ENCODE data around the gene GRAMD2B. TPM values are rescaled to one million over a fixed set of nuclear protein-coding genes. Genes with fewer than 3 reads are reported as not detected.

GRAMD2B gene
- total RNA-seq, 1 donor from 2014 or later, result 32.1 TPM

DNA sequence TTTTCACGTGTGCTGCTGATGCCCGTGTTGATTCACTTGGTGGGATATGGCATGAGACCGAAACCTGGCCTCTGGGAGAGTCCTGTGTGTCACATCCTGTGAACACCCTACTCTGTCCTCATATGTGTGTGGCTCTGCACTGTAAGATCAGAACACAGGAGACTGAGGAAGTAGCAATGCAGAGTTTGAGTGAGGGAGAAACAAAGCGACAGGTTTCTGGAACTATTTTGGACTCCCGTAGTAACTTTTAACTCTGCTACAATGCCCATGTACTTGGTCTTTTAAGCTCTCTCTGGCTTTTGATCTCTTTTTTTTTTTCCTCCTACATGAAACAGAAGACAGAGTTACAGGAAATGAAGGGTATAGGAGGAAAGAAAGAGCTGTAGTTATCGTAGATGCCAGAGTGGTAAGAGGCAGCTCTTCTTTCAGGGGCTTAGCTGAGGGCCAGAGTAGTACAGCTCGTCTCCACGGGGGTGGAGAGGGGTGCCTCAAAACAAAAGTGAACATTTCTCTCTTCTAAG, 26.6 kb downstream of the GRAMD2B start:
- Mint-ChIP-seq H3K27me3 (no peaks in the 10 kb centered on the region), H3K4me1 (ENCODE audit: low read depth) (peaks cover 12% of the 10 kb centered on the region), H3K9me3 (ENCODE audit: low read depth) (no peaks in the 10 kb centered on the region), H3K36me3 (ENCODE audit: insufficient read depth) (peaks cover 25% of the 10 kb centered on the region), H3K27ac (peak overlapping the region; percentile 81), H3K4me3 (ENCODE audit: low read depth) (no peak overlapping the region)
- DNase-seq (ENCODE audit: low spot score, unreplicated experiment), result no peak
- TF ChIP-seq, protein P1, sequence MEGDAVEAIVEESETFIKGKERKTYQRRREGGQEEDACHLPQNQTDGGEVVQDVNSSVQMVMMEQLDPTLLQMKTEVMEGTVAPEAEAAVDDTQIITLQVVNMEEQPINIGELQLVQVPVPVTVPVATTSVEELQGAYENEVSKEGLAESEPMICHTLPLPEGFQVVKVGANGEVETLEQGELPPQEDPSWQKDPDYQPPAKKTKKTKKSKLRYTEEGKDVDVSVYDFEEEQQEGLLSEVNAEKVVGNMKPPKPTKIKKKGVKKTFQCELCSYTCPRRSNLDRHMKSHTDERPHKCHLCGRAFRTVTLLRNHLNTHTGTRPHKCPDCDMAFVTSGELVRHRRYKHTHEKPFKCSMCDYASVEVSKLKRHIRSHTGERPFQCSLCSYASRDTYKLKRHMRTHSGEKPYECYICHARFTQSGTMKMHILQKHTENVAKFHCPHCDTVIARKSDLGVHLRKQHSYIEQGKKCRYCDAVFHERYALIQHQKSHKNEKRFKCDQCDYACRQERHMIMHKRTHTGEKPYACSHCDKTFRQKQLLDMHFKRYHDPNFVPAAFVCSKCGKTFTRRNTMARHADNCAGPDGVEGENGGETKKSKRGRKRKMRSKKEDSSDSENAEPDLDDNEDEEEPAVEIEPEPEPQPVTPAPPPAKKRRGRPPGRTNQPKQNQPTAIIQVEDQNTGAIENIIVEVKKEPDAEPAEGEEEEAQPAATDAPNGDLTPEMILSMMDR (IDR thresholded peaks at IDR 0.05; ENCODE audit: unreplicated experiment), result no peak

DNA sequence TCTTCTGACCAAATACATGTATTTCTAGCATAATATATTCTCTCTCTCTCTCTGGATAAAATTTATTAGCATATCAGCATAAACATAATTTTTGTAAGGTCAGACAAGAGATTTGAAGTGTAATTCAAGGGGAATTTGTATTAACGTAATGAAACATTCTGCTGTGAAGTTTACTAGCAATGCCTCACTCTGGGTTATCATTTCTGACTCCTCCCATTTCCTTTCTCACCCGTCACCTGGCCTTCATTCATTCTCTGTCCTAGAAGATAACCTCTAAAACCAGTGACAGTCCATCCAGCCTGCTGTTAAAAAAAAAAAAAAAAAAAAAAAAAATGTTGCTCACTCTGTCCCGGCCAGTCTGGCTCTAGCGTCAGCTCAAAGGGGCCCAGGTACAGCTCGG, 27.1 kb downstream of the GRAMD2B start:
- Mint-ChIP-seq H3K9me3 (ENCODE audit: low read depth) (no peaks in the 10 kb centered on the region), H3K4me1 (ENCODE audit: low read depth) (peaks cover 11% of the 10 kb centered on the region), H3K4me3 (ENCODE audit: low read depth) (no peak overlapping the region), H3K36me3 (ENCODE audit: insufficient read depth) (peaks cover 20% of the 10 kb centered on the region), H3K27ac (no peak overlapping the region), H3K27me3 (no peaks in the 10 kb centered on the region)
- TF ChIP-seq, protein P1 (IDR thresholded peaks at IDR 0.05; ENCODE audit: unreplicated experiment), result no peak
- no peak for DNase-seq (ENCODE audit: low spot score, unreplicated experiment)

DNA sequence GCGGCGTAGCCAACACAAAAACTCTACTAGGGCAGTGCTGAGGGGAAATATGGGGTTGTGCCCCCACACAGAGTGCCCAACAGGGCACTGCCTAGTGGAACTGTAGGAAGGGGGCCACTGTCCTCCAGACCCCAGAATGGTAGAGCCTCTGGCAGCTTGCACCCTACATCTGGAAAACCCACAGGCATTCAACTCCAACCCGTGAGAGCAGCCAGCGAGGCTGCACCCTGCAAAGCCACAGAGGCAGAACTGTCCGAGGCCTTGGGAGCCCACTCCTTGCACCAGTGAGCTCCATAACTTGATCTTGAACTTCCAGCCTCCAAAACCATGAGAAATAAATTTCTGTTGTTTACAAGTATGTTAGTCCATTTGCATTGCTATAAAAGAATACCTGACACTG, 27.7 kb downstream of the GRAMD2B start:
- H3K4me3 Mint-ChIP-seq (ENCODE audit: low read depth), result no peak overlapping the region
- H3K27ac Mint-ChIP-seq, result no peak overlapping the region
- TF ChIP-seq, protein P1 (IDR thresholded peaks at IDR 0.05; ENCODE audit: unreplicated experiment), result no peak
- H3K9me3 Mint-ChIP-seq (ENCODE audit: low read depth), result no peaks in the 10 kb centered on the region
- H3K27me3 Mint-ChIP-seq, result no peaks in the 10 kb centered on the region
- peaks cover 11% of the 10 kb centered on the region for H3K4me1 Mint-ChIP-seq (ENCODE audit: low read depth)
- DNase-seq (ENCODE audit: low spot score, unreplicated experiment), result no peak
- H3K36me3 Mint-ChIP-seq (ENCODE audit: insufficient read depth), result peaks cover 20% of the 10 kb centered on the region

DNA sequence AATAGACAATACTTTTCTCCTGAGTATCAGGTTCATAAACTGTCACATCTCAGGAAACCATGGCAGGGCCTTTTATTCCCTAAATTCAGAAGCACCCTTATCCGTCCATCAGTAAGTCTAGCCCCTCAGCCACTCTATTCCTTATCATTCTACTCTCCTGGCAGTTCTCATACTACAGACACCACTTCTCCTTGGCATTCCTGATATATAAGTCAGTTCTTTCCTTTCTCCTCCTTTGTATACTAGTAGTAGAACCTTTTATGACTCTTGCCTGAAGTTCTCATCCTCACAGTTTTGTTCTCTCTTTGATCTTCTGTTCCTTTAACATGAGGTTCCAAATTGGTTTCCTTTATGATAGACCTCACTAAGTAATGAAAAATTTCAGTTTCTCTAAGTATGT, 29.3 kb downstream of the GRAMD2B start:
- no peak overlapping the region for H3K27ac Mint-ChIP-seq
- H3K4me3 Mint-ChIP-seq (ENCODE audit: low read depth), result no peak overlapping the region
- TF ChIP-seq, protein P1 (IDR thresholded peaks at IDR 0.05; ENCODE audit: unreplicated experiment), result no peak
- DNase-seq (ENCODE audit: low spot score, unreplicated experiment), result no peak
- peaks cover 7% of the 10 kb centered on the region for H3K4me1 Mint-ChIP-seq (ENCODE audit: low read depth)
- H3K9me3 Mint-ChIP-seq (ENCODE audit: low read depth), result no peaks in the 10 kb centered on the region
- peaks cover 15% of the 10 kb centered on the region for H3K36me3 Mint-ChIP-seq (ENCODE audit: insufficient read depth)
- H3K27me3 Mint-ChIP-seq, result no peaks in the 10 kb centered on the region

DNA sequence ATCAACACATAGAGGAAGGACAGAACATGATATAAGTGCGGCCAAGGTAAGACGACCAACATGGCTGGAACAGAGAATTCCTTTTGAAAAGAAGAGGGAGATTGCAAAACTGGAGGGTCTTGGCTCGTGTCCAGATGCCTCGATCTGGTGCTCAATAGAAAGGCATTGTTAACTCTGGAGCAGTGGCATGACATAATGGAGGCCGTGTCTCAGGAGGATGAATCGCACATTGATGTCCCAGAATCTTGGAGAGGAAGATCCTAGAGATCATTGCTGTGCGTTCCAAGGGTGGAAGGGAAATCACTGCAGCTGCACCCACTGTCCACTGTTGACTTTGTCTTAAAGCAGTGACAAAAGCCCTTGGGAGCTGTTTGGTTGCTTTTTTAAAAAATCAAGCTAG, 30.9 kb downstream of the GRAMD2B start:
- Mint-ChIP-seq H3K9me3 (ENCODE audit: low read depth) (no peaks in the 10 kb centered on the region), H3K27ac (no peak overlapping the region), H3K27me3 (no peaks in the 10 kb centered on the region), H3K36me3 (ENCODE audit: insufficient read depth) (peaks cover 23% of the 10 kb centered on the region), H3K4me1 (ENCODE audit: low read depth) (peaks cover 7% of the 10 kb centered on the region), H3K4me3 (ENCODE audit: low read depth) (no peak overlapping the region)
- TF ChIP-seq, protein P1 (IDR thresholded peaks at IDR 0.05; ENCODE audit: unreplicated experiment), result no peak
- DNase-seq (ENCODE audit: low spot score, unreplicated experiment), result no peak
